Measurements from ENCODE around the gene LAMP5.

Gene LAMP5

DNA sequence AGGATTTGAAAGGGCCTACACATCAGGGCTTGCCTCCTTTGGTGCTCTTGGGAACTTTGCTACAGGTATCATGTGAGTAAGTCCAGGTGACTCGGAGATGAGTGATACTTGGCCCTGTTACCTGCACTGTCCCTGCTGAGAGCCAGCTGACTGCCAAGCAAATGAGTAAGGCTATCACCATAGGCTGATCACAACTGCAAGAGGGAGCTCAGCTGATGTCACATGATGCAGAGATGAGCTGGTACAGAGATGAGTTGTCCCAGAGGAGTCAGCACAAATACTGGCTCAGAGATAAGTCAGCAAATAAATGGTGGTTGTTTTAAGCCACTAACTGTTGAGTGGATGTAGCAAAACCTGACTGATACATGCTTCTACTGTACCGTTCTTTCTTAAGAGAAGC, 41.4 kb downstream of the LAMP5 start:
- H3K4me3 ChIP-seq (ENCODE audit: low read length) = no peak overlapping the region
- H3K27me3 ChIP-seq (ENCODE audit: low read depth, low read length) = no peaks in the 10 kb centered on the region
- H3K27ac ChIP-seq (ENCODE audit: low read length) = no peak overlapping the region
- no peaks in the 10 kb centered on the region for H3K9me3 ChIP-seq (ENCODE audit: insufficient read depth, low read length)
- no peaks in the 10 kb centered on the region for H3K36me3 ChIP-seq (replicated peaks; ENCODE audit: low read depth, low read length)
- no peak overlapping the region for H3K9ac ChIP-seq (ENCODE audit: low read length)
- H4K20me1 ChIP-seq (ENCODE audit: insufficient read depth, low read length) = no peaks in the 10 kb centered on the region
- TF ChIP-seq CTCF (IDR thresholded peaks at IDR 0.05; ENCODE audit: low read depth, low read length) = no peak
- TF ChIP-seq EZH2phosphoT487 (IDR thresholded peaks at IDR 0.05; ENCODE audit: low read depth) = no peak
- no peak overlapping the region for H2AFZ ChIP-seq (ENCODE audit: low read depth, low read length)
- H3K4me1 ChIP-seq (ENCODE audit: low read length) = no peaks in the 10 kb centered on the region
- H3K79me2 ChIP-seq (ENCODE audit: low read length) = no peaks in the 10 kb centered on the region
- H3K4me2 ChIP-seq (ENCODE audit: low read length) = no peak overlapping the region

DNA sequence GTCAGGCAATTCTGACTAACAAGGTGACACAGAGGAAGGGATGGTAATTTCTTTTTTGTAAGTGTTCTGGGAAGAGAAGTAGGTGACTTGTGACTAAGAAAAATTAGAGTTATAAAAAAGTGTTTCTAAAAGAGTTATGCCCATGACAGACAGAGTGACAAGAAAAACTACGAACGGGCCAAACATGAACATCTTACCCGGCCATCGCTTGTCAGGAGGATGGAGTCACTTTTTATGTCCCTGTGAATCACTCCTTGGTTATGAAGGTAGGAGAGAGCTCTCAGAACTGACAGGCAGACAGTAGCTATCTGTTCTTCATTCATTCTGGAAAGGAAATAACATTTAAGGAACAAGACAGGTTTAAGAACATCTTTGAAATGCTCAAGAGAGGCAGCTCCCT, 43.0 kb downstream of the LAMP5 start:
- Histone ChIP-seq H3K9ac (ENCODE audit: low read length) (no peak overlapping the region), H3K27ac (ENCODE audit: low read length) (no peak overlapping the region), H3K9me3 (ENCODE audit: insufficient read depth, low read length) (no peaks in the 10 kb centered on the region), H3K79me2 (ENCODE audit: low read length) (no peaks in the 10 kb centered on the region), H3K27me3 (ENCODE audit: low read depth, low read length) (peaks cover 3% of the 10 kb centered on the region), H3K4me3 (ENCODE audit: low read length) (no peak overlapping the region), H3K36me3 (replicated peaks; ENCODE audit: low read depth, low read length) (no peaks in the 10 kb centered on the region), H3K4me1 (ENCODE audit: low read length) (no peaks in the 10 kb centered on the region), H2AFZ (ENCODE audit: low read depth, low read length) (no peak overlapping the region), H4K20me1 (ENCODE audit: insufficient read depth, low read length) (no peaks in the 10 kb centered on the region), H3K4me2 (ENCODE audit: low read length) (no peak overlapping the region)
- TF ChIP-seq CTCF (IDR thresholded peaks at IDR 0.05; ENCODE audit: low read depth, low read length) (no peak), EZH2phosphoT487 (IDR thresholded peaks at IDR 0.05; ENCODE audit: low read depth) (no peak)

DNA sequence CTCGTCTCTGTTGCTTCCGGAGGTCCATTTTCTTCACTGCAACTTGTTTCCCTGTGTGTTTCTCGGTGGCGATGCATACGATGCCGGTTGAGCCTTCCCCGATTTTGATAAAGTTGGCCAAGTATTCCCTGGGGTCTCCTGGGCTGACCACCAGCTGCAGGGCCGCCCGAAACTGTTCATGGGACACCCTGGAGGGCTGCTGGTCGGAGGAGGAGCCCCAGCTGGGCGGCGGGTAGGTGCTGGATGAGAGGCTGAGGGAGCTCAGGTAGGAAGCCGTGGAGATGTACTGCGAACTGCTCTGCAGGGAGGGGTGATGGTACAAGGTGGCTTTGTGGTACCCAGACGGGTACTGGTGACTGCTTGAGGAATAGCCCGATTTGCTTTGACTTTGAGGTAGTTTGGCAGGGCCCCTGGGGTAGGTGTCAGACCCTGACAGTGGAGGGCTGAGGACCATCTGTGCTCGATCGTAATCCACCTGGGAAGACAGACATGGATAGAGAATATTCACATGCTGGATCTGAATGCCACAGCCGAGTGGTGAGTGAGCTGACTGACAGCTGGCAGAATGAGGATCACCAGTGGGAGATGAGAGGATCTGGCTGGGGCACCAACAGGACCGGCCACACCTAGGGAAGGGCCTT, 51.6 kb downstream of the LAMP5 start:
- H3K4me1 ChIP-seq (ENCODE audit: low read length) = no peaks in the 10 kb centered on the region
- no peak overlapping the region for H3K4me2 ChIP-seq (ENCODE audit: low read length)
- no peak overlapping the region for H3K4me3 ChIP-seq (ENCODE audit: low read length)
- TF ChIP-seq EZH2phosphoT487 (IDR thresholded peaks at IDR 0.05; ENCODE audit: low read depth) (no peak), CTCF (IDR thresholded peaks at IDR 0.05; ENCODE audit: low read depth, low read length) (no peak)
- no peak overlapping the region for H3K27ac ChIP-seq (ENCODE audit: low read length)
- no peaks in the 10 kb centered on the region for H3K9me3 ChIP-seq (ENCODE audit: insufficient read depth, low read length)
- H4K20me1 ChIP-seq (ENCODE audit: insufficient read depth, low read length) = no peaks in the 10 kb centered on the region
- no peak overlapping the region for H2AFZ ChIP-seq (ENCODE audit: low read depth, low read length)
- no peak overlapping the region for H3K9ac ChIP-seq (ENCODE audit: low read length)
- no peaks in the 10 kb centered on the region for H3K36me3 ChIP-seq (replicated peaks; ENCODE audit: low read depth, low read length)
- no peaks in the 10 kb centered on the region for H3K79me2 ChIP-seq (ENCODE audit: low read length)
- peaks cover 13% of the 10 kb centered on the region for H3K27me3 ChIP-seq (ENCODE audit: low read depth, low read length)

DNA sequence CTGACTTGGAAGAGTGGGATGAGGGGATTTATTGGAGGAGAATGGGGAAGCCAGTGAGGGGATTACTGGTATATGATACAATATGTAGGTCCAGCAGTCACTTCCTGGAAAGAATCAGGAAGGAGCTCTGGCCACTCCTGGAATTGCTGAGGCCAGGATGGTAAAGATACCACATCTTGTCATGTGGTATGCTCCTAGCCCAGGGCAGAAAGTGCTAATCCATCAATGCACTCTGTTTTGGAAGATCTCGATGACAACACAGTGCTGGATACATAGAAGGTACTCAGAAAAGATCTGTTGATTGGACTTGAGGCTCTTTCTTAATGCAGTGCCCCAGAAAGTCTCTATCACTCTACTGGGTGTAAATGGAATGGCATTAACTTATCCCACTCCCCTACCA, 52.6 kb downstream of the LAMP5 start:
- Histone ChIP-seq H3K4me3 (ENCODE audit: low read length) (no peak overlapping the region), H3K9ac (ENCODE audit: low read length) (no peak overlapping the region), H4K20me1 (ENCODE audit: insufficient read depth, low read length) (no peaks in the 10 kb centered on the region), H3K4me1 (ENCODE audit: low read length) (no peaks in the 10 kb centered on the region), H3K79me2 (ENCODE audit: low read length) (no peaks in the 10 kb centered on the region), H2AFZ (ENCODE audit: low read depth, low read length) (no peak overlapping the region), H3K27ac (ENCODE audit: low read length) (no peak overlapping the region), H3K4me2 (ENCODE audit: low read length) (no peak overlapping the region), H3K36me3 (replicated peaks; ENCODE audit: low read depth, low read length) (no peaks in the 10 kb centered on the region), H3K27me3 (ENCODE audit: low read depth, low read length) (peaks cover 10% of the 10 kb centered on the region; the same call in 1 of the 2 replicates), H3K9me3 (ENCODE audit: insufficient read depth, low read length) (no peaks in the 10 kb centered on the region)
- TF ChIP-seq EZH2phosphoT487 (IDR thresholded peaks at IDR 0.05; ENCODE audit: low read depth) = no peak
- no peak for TF ChIP-seq CTCF (IDR thresholded peaks at IDR 0.05; ENCODE audit: low read depth, low read length)

Measured in OCI-LY3 (cell line).